Right lobe of liver (tissue), 4 donors: ENCODE measurements around the gene SSBP3.

ENCODE experiments used
- CTCF ChIP-seq, 4 donors: fragments of 200-600 bp in 3 of 4; fragments of 450-650 bp in 1 of 4; IDR thresholded peaks; one replicate each; pipeline versions ENCODE4 v1.5.1 to v1.8.0; 2016 to 2022; ENCODE audit warnings: antibody characterized with exemption in 4 of 4, mild to moderate bottlenecking in 2 of 4
- POLR2A ChIP-seq: fragments of 450-650 bp; IDR thresholded peaks from one replicate; pipeline ENCODE4 v1.6.1; 2017; ENCODE audit warnings: antibody characterized with exemption, mild to moderate bottlenecking
- donor health status: DM: no; HTN: no; CAD: no.
- donor health status: DM: no; HTN: no; CAD: no.
- donor health status: DM: no; HTN: yes; CAD: no.

- TF ChIP-seq CTCF (IDR thresholded peaks at IDR 0.05) (no peak), POLR2A (no peak)
These were observed 96.4 kb downstream of the SSBP3 start for GRCh38 chr1:54309631-54310366.
